ENCODE measurements around the gene ZNF618. TPM values are rescaled to one million over a fixed set of nuclear protein-coding genes. Genes with fewer than 3 reads are reported as not detected.

Gene ZNF618
- polyA plus RNA-seq, 1 of the 3 experiments (the other 2 are of a cell fraction), result 6.2 TPM

GRCh38 chr9:113910036-113910639 is 34.0 kb downstream of the ZNF618 start:
- Histone ChIP-seq H3K9ac (no peak overlapping the region), H3K9me2 (no peaks in the 10 kb centered on the region), H3K79me2 (ENCODE audit: insufficient read depth) (peaks cover 66% of the 10 kb centered on the region), H3K27me3 (ENCODE audit: insufficient read depth) (no peaks in the 10 kb centered on the region), H3F3A (replicated peaks; ENCODE audit: insufficient read depth) (peaks cover 3% of the 10 kb centered on the region), H4K20me1 (ENCODE audit: insufficient read depth) (peaks cover 63% of the 10 kb centered on the region), H3K36me3 (replicated peaks in 1 of 2; ENCODE audit: control insufficient read depth in 1 of 2, insufficient read depth in 2 of 2, low read length in 1 of 2) (peaks cover 0 to 4% of the 10 kb centered on the region in 2 experiments), H3K27ac (ENCODE audit: low read depth in 2 of 2, low read length in 1 of 2) (no peak overlapping the region), H2AFZ (ENCODE audit: low read depth) (no peak overlapping the region), H3K9me3 (no peaks in the 10 kb centered on the region), H3K4me2 (no peak overlapping the region), H3K4me3 (ENCODE audit: low read depth in 2 of 2, low read length in 1 of 2) (no peak overlapping the region), H3K4me1 (ENCODE audit: control insufficient read depth in 1 of 2, insufficient read depth in 2 of 2, low read depth in 1 of 2, low read length in 1 of 2) (peaks cover 6 to 14% of the 10 kb centered on the region in 2 experiments; a peak in 1 of 4 replicates)
- TF ChIP-seq NRF1 (IDR thresholded peaks at IDR 0.05; ENCODE audit: low read depth, low read length) (no peak), RCOR1 (IDR thresholded peaks at IDR 0.05; ENCODE audit: low read length) (no peak), EZH2phosphoT487 (IDR thresholded peaks at IDR 0.05; ENCODE audit: borderline replicate concordance, low read depth) (no peak), REST (IDR thresholded peaks at IDR 0.05; ENCODE audit: low read depth, low read length) (no peak), MXI1 (IDR thresholded peaks at IDR 0.05; ENCODE audit: low read depth, low read length) (no peak), PBX3 (IDR thresholded peaks at IDR 0.05) (no peak), NFIC (IDR thresholded peaks at IDR 0.05; ENCODE audit: borderline replicate concordance) (no peak)
- WGBS (ENCODE audit: low lambda C conversion rate), result 94% methylated on average over 11 of the region's 11 CpGs
- no peak for DNase-seq
- CTCF ChIA-PET, result interaction anchor here (0.8 kb wide), 1 partner anchor 381 kb away, joined by 3 read pairs; no protein-coding TSS in a partner anchor
- POLR2A ChIA-PET, result no interaction called here

GRCh38 chr9:113911850-113912557 is 35.9 kb downstream of the ZNF618 start:
- ChIA-PET CTCF (interaction anchor here (1.1 kb wide), 1 partner anchor 51 kb away, joined by 3 read pairs; no protein-coding TSS in a partner anchor), POLR2A (interaction anchor here (0.7 kb wide), 1 partner anchor 79 kb away, joined by 3 read pairs; no protein-coding TSS in a partner anchor)
- WGBS (ENCODE audit: low lambda C conversion rate), result 89% methylated on average over 6 of the region's 6 CpGs
- no peaks in the 10 kb centered on the region for H3K27me3 ChIP-seq (ENCODE audit: insufficient read depth)
- H3K4me3 ChIP-seq (ENCODE audit: low read depth in 2 of 2, low read length in 1 of 2), result no peak overlapping the region
- H3K4me2 ChIP-seq, result no peak overlapping the region
- H3K36me3 ChIP-seq (replicated peaks in 1 of 2; ENCODE audit: control insufficient read depth in 1 of 2, insufficient read depth in 2 of 2, low read length in 1 of 2), result peaks cover 0 to 4% of the 10 kb centered on the region in 2 experiments
- peaks cover 62% of the 10 kb centered on the region for H4K20me1 ChIP-seq (ENCODE audit: insufficient read depth)
- peaks cover 55% of the 10 kb centered on the region for H3K79me2 ChIP-seq (ENCODE audit: insufficient read depth)
- TF ChIP-seq CTCF (IDR thresholded peaks at IDR 0.05) (no peak), ELF1 (IDR thresholded peaks at IDR 0.05) (no peak), NFIC (IDR thresholded peaks at IDR 0.05; ENCODE audit: borderline replicate concordance) (no peak)
- H3K27ac ChIP-seq (ENCODE audit: low read depth in 2 of 2, low read length in 1 of 2), result no peak overlapping the region
- no peak for DNase-seq
- H3K9me2 ChIP-seq, result no peaks in the 10 kb centered on the region
- peaks cover 3% of the 10 kb centered on the region for H3F3A ChIP-seq (replicated peaks; ENCODE audit: insufficient read depth)
- H2AFZ ChIP-seq (ENCODE audit: low read depth), result no peak overlapping the region
- H3K9ac ChIP-seq, result no peak overlapping the region
- H3K9me3 ChIP-seq, result no peaks in the 10 kb centered on the region
- H3K4me1 ChIP-seq (ENCODE audit: control insufficient read depth in 1 of 2, insufficient read depth in 2 of 2, low read depth in 1 of 2, low read length in 1 of 2), result peaks cover 6 to 14% of the 10 kb centered on the region in 2 experiments; a peak in 1 of 4 replicates
